Measurements from ENCODE around the gene FXR2. TPM values are rescaled to one million over a fixed set of nuclear protein-coding genes. Genes with fewer than 3 reads are reported as not detected.

The FXR2 gene
- total RNA-seq, 3 donors from 2014 or later (not counting 1 experiment from before 2014, with no cell fraction given): 23.7 to 40.2 (median 29.5) TPM

DNA sequence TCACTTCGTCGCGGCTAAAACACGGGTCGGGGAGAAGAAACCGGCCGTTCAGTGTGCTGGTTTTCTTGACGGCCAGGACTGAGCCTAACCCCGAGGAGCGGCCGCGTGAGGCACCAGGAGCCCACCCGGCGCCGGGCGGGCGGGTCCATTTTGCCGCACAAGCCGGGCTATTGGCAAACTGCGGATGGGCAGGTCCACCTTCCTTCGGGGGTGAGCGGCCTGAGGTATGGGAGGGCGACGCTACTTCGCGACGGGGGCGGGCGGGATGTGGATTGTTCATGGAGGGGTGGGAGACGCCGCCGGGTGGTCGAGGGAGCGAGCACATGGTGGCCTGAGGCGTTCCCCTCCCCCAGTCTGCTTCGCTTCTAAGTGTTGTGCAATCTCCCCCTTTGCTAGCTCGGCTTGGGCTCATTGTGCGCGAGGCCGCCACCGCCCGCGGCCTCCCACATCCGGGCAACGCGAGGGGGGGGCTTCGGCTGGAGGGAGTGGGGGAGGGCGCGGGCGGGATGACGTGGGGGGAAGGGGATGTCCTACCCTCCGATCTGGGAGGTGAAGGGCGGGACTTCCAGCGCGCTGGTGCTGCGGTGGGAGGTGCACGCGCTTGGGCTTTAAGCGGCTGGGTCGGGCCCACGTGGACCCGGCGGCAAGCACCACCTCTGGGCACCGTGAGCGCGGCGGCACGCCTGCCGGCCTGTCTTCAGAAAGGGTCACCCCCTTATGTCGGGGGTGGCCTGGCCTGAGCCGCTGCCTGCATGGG, 41.2 kb downstream of the FXR2 start:
- Histone ChIP-seq H3K4me1 (ENCODE audit: control insufficient read depth, insufficient read depth, low read length) (peaks cover 36% of the 10 kb centered on the region), H3K27ac (ENCODE audit: low read length) (peak overlapping the region; percentile 96), H3K27me3 (ENCODE audit: control insufficient read depth, insufficient read depth, low read length) (no peaks in the 10 kb centered on the region), H3K4me3 (ENCODE audit: low read length) (peak overlapping the region; percentile 93), H3K36me3 (ENCODE audit: control insufficient read depth, insufficient read depth, low read length) (peaks cover 55% of the 10 kb centered on the region), H3K9me3 (ENCODE audit: control insufficient read depth, insufficient read depth, low read length) (no peaks in the 10 kb centered on the region)
- peaks cover 15% of the 10 kb centered on the region for H3K36me3 Mint-ChIP-seq
- WGBS (ENCODE audit: insufficient coverage): under 1% methylated on average over 71 of the region's 71 CpGs
- H3K4me1 Mint-ChIP-seq: peaks cover 43 to 47% of the 10 kb centered on the region in 2 donors
- no peaks in the 10 kb centered on the region for H3K27me3 Mint-ChIP-seq (ENCODE audit: low read depth in 2 of 2)
- peak overlapping the region; percentile 99 for H3K4me3 Mint-ChIP-seq
- ATAC-seq: peak; percentile 51 to 70 (median 53)
- DNase-seq: peak; percentile 91 to 97
- peak overlapping the region; percentile 98 to 100 for H3K27ac Mint-ChIP-seq
- intact Hi-C loops (cut with micrococcal nuclease): loop anchor here (1.0 to 5.0 kb wide), 6 partner anchors 10 to 269 kb away; partner anchors contain the start of genes EIF5A, FXR2, MPDU1 and POLR2A
- TF ChIP-seq CTCF (IDR thresholded peaks at IDR 0.05): no peak
- H3K9me3 Mint-ChIP-seq: no peaks in the 10 kb centered on the region

DNA sequence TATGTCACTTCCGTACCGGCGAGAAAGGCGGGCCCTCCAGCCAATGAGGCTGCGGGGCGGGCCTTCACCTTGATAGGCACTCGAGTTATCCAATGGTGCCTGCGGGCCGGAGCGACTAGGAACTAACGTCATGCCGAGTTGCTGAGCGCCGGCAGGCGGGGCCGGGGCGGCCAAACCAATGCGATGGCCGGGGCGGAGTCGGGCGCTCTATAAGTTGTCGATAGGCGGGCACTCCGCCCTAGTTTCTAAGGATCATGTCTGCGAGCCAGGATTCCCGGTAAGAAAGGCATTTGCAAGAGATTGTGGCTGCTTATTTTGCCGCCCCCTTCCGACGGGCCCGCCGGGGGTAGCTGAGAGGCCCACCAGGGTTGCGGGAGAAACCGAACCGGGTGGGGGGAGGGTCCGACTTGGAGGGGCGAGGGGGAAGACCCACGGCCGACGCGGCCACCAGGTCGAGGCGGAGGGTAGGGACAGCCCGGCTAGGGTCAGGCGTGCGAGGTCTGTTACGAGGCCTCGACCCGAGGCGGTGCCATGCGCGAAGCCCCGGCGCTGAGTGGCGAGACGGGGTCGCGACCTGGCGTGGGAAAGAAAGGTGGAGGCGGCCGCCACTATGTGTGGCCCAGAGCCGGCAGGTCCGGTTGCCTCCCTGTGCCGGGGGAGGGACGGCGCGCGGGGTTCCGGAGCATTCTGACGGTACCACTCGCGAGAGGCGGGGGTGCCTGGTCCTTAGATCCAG, 41.9 kb downstream of the FXR2 start:
- Histone ChIP-seq H3K4me3 (ENCODE audit: low read length) (peak overlapping the region; percentile 93), H3K27me3 (ENCODE audit: control insufficient read depth, insufficient read depth, low read length) (no peaks in the 10 kb centered on the region), H3K27ac (ENCODE audit: low read length) (peak overlapping the region; percentile 96), H3K36me3 (ENCODE audit: control insufficient read depth, insufficient read depth, low read length) (peaks cover 48% of the 10 kb centered on the region), H3K9me3 (ENCODE audit: control insufficient read depth, insufficient read depth, low read length) (no peaks in the 10 kb centered on the region), H3K4me1 (ENCODE audit: control insufficient read depth, insufficient read depth, low read length) (peaks cover 30% of the 10 kb centered on the region)
- intact Hi-C loops (cut with micrococcal nuclease): loop anchor here (1.0 to 5.0 kb wide), 7 partner anchors 11 to 270 kb away; partner anchors contain the start of genes EIF5A, FXR2, MPDU1 and POLR2A
- Mint-ChIP-seq H3K36me3 (peaks cover 15% of the 10 kb centered on the region), H3K27ac (peak overlapping the region; percentile 98 to 100), H3K4me3 (peak overlapping the region; percentile 99), H3K27me3 (ENCODE audit: low read depth in 2 of 2) (no peaks in the 10 kb centered on the region), H3K4me1 (peaks cover 43 to 47% of the 10 kb centered on the region in 2 donors), H3K9me3 (no peaks in the 10 kb centered on the region)
- under 1% methylated on average over 73 of the region's 73 CpGs for WGBS (ENCODE audit: insufficient coverage)
- TF ChIP-seq CTCF (IDR thresholded peaks at IDR 0.05): no peak
- ATAC-seq (peak; percentile 79 to 93 (median 80)), DNase-seq (peak; percentile 99 to 100)

- H3K27ac ChIP-seq (ENCODE audit: low read length): peak overlapping the region; percentile 86
- H3K36me3 Mint-ChIP-seq: peaks cover 12% of the 10 kb centered on the region
- peak overlapping the region; percentile 98 to 100 for H3K27ac Mint-ChIP-seq
- H3K9me3 ChIP-seq (ENCODE audit: control insufficient read depth, insufficient read depth, low read length): no peaks in the 10 kb centered on the region
- H3K9me3 Mint-ChIP-seq: no peaks in the 10 kb centered on the region
- no peaks in the 10 kb centered on the region for H3K27me3 Mint-ChIP-seq (ENCODE audit: low read depth in 2 of 2)
- H3K36me3 ChIP-seq (ENCODE audit: control insufficient read depth, insufficient read depth, low read length): peaks cover 46% of the 10 kb centered on the region
- H3K4me1 ChIP-seq (ENCODE audit: control insufficient read depth, insufficient read depth, low read length): peaks cover 27% of the 10 kb centered on the region
- peaks cover 43 to 47% of the 10 kb centered on the region in 2 donors for H3K4me1 Mint-ChIP-seq
- TF ChIP-seq CTCF (IDR thresholded peaks at IDR 0.05): no peak
- H3K4me3 ChIP-seq (ENCODE audit: low read length): peak overlapping the region; percentile 46
- H3K27me3 ChIP-seq (ENCODE audit: control insufficient read depth, insufficient read depth, low read length): no peaks in the 10 kb centered on the region
- DNase-seq (no peak), ATAC-seq (no peak)
- 0% methylated on average over 10 of the region's 11 CpGs for WGBS (ENCODE audit: insufficient coverage)
- H3K4me3 Mint-ChIP-seq: peak overlapping the region; percentile 99
- intact Hi-C loops (cut with micrococcal nuclease): loop anchor here (1.0 to 5.0 kb wide), 6 partner anchors 11 to 270 kb away; partner anchors contain the start of genes EIF5A, FXR2, POLR2A and SENP3
Measured at GRCh38 chr17:7572338-7572587, 42.4 kb downstream of the FXR2 start.
